Measurements from ENCODE around the gene UNC5A.

GRCh38 chr5:176857216-176857893 is 47.0 kb downstream of the UNC5A start:
- TF ChIP-seq CTCF (IDR thresholded peaks at IDR 0.05) = no peak
- no peak for TF ChIP-seq POLR2A (IDR thresholded peaks at IDR 0.05)
